Naive thymus-derived CD8-positive, alpha-beta T cell (primary cell): ENCODE results near the gene WDR88. TPM values are rescaled to one million over a fixed set of nuclear protein-coding genes. Genes with fewer than 3 reads are reported as not detected.
"Not testable (repeated sequence)": the region's sequence is repeated elsewhere in the genome, so short reads cannot be mapped to it uniquely, and the experiment has no call there.

Experiments used
- ATAC-seq, 2 donors: fragments of 150-1000 bp; cut with Tn5 transposase in 1 of 2; sonication (Bioruptor Pico), chemical (Tn5 transposase) in 1 of 2; 1 replicate in 1 of 2; 2 replicates in 1 of 2; pipeline ENCODE4 v1.10.0; 2021; ENCODE audit warnings: mild to moderate bottlenecking in 2 of 2, moderate library complexity in 2 of 2
- POLR2A ChIA-PET: fragments of 350-600 bp; sonication (Branson Sonifier 250); formaldehyde crosslinking; loops from one replicate; lab custom pipeline; 2021; ENCODE audit warnings: antibody characterized with exemption; lab: Charles Lee
- DNase-seq, 10 donors: peaks; one replicate each; pipeline versions ENCODE4 v3.0.0 to v3.0.0-alpha.2; 2020 to 2022
- H3K27ac Mint-ChIP-seq, 10 donors: one replicate each; pipeline ENCODE4 v1.8.0; 2020 to 2022; ENCODE audit warnings: mild to moderate bottlenecking in 10 of 10, mixed read lengths in 10 of 10, moderate library complexity in 4 of 10, inconsistent platforms in 1 of 10
- H3K27me3 Mint-ChIP-seq, 5 donors: one replicate each; pipeline ENCODE4 v1.8.0; 2021 to 2022; ENCODE audit warnings: mixed read lengths in 5 of 5
- H3K36me3 Mint-ChIP-seq, 3 donors: one replicate each; pipeline ENCODE4 v1.8.0; 2020 to 2022; ENCODE audit warnings: mixed read lengths in 3 of 3, mild to moderate bottlenecking in 2 of 3, inconsistent platforms in 1 of 3
- H3K4me1 Mint-ChIP-seq, 4 donors: one replicate each; pipeline ENCODE4 v1.8.0; 2021 to 2022; ENCODE audit warnings: mixed read lengths in 4 of 4
- H3K4me3 Mint-ChIP-seq, 10 donors: one replicate each; pipeline ENCODE4 v1.8.0; 2020 to 2022; ENCODE audit warnings: mild to moderate bottlenecking in 10 of 10, mixed read lengths in 10 of 10, moderate library complexity in 6 of 10, inconsistent platforms in 1 of 10
- H3K9me3 Mint-ChIP-seq, 9 donors: one replicate each; pipeline ENCODE4 v1.8.0; 2020 to 2022; ENCODE audit warnings: mixed read lengths in 9 of 9, mild to moderate bottlenecking in 3 of 9, inconsistent platforms in 1 of 9, moderate library complexity in 1 of 9
- polyA plus RNA-seq, 3 donors: library from polyadenylated mRNA; unstranded; fragments of 300-500 nt; fragmentation: Illumina TruSeq; gene quantifications; one replicate each; pipeline ENCODE4 v1.2.3, GENCODE V29; 2021
- total RNA-seq, 8 experiments: library from RNA in 2 of 8; stranded (reverse) in 2 of 8; gene quantifications; one replicate each; pipeline ENCODE4 v1.2.3 and lab custom pipeline; 2021 to 2026

WDR88 gene
- total and polyA plus RNA-seq, 5 experiments from 2014 or later = 0.10 to 0.60 (median 0.20) TPM; not detected in 1

DNA sequence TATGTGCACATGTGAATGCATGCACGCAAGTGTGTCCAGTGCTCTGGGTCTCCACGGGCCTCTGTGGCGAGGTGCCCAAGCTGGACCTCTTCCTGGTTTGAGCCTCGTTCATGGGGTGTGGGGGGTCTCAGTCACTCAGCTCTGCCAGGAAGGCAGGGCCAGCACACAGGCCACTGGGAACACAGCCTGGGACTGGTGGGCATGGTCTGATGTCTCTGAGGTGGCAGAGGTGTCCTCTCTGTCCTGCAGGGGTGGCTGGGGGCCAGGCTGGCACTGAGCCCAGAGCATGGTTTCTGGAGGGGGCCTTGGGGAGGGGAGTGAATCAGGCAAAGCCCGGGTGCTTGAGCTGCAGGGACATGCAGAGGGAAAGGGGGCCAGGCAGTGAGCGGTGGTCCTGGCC, 71.6 kb downstream of the WDR88 start:
- POLR2A ChIA-PET = no interaction called here
- Mint-ChIP-seq H3K36me3 (no peaks in the 10 kb centered on the region), H3K4me1 (peaks cover 0 to 2% (median 0%) of the 10 kb centered on the region in 4 donors), H3K4me3 (no peak overlapping the region), H3K9me3 (no peaks in the 10 kb centered on the region), H3K27me3 (peaks cover 0 to 5% (median 0%) of the 10 kb centered on the region in 5 donors), H3K27ac (no peak overlapping the region)
- DNase-seq (no peak), ATAC-seq (no peak)

DNA sequence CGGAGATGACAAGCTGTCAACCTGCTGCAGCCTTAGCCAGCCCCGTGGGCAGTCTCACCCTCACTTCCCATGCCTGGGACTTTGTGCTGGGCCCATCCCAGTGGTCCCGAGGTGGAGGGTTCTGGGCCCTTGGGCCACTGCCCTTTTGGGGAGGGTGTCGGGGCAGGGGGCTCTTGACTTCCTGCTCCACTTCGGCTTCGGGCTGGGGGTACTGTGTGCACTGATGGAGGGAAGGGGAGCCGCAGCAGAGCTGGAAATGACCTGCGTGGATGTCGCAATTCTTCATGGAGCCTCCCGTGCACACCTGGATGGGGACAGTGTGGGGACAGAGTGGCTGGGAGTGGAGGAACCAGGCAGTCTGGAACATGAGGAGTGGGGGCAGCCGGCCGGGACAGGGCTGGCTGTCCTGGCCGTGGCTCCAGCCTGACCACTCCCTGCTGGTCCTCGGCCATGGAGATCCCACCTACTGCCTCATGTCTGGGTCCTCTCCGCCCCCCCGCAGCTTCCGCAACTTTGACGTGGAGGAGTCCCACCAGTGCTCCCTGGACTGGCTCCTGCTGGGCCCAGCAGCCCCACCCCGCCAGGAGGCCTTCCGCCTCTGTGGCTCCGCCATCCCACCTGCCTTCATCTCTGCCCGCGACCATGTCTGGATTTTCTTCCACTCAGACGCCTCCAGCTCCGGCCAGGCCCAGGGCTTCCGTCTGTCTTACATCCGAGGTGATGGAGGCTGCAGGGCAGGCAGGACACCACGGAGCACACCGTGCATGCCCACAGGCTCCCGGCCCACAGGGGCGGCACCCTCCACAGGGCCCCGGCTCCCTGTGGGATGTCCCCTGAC, 72.4 kb downstream of the WDR88 start:
- no peaks in the 10 kb centered on the region for H3K27me3 Mint-ChIP-seq
- H3K4me1 Mint-ChIP-seq = peaks cover 0 to 2% (median 0%) of the 10 kb centered on the region in 4 donors
- no peak overlapping the region for H3K27ac Mint-ChIP-seq
- POLR2A ChIA-PET = no interaction called here
- H3K4me3 Mint-ChIP-seq = no peak overlapping the region
- no peak for ATAC-seq
- no peaks in the 10 kb centered on the region for H3K9me3 Mint-ChIP-seq
- H3K36me3 Mint-ChIP-seq = no peaks in the 10 kb centered on the region
- no peak for DNase-seq

DNA sequence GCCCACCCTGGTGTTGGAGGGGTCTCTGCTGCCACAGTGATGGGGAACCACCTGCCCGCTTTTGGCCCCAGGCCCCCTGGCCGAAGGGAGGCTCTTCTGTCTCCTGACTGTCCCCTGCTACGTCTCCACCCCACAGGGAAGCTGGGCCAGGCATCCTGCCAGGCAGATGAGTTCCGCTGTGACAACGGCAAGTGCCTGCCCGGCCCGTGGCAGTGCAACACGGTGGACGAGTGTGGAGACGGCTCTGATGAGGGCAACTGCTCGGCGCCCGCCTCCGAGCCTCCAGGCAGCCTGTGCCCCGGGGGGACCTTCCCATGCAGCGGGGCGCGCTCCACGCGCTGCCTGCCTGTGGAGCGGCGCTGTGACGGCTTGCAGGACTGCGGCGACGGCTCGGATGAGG, 73.2 kb downstream of the WDR88 start:
- Mint-ChIP-seq H3K9me3 (no peaks in the 10 kb centered on the region), H3K4me3 (no peak overlapping the region)
- POLR2A ChIA-PET = no interaction called here

DNA sequence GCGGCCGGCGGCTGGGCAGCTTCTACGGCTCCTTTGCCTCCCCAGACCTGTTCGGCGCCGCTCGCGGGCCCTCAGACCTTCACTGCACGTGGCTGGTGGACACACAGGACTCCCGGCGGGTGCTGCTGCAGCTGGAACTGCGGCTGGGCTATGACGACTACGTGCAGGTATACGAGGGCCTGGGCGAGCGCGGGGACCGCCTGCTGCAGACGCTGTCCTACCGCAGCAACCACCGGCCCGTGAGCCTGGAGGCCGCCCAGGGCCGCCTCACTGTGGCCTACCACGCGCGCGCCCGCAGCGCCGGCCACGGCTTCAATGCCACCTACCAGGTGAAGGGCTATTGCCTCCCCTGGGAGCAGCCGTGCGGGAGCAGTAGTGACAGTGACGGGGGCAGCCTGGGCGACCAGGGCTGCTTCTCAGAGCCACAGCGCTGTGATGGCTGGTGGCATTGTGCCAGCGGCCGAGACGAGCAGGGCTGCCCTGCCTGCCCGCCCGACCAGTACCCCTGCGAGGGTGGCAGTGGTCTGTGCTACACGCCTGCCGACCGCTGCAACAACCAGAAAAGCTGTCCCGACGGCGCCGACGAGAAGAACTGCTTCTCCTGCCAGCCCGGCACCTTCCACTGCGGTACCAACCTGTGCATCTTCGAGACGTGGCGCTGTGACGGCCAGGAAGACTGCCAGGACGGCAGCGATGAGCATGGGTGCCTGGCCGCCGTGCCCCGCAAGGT, 73.8 kb downstream of the WDR88 start:
- Mint-ChIP-seq H3K4me3 (no peak overlapping the region), H3K36me3 (no peaks in the 10 kb centered on the region), H3K9me3 (no peaks in the 10 kb centered on the region), H3K4me1 (peaks cover 0 to 2% (median 0%) of the 10 kb centered on the region in 4 donors), H3K27ac (no peak overlapping the region), H3K27me3 (no peaks in the 10 kb centered on the region)
- DNase-seq (peak in 1 of 10 donors; percentile 47), ATAC-seq (no peak)
- POLR2A ChIA-PET = no interaction called here

More for the DNA sequence above, 73.2 kb downstream of the WDR88 start:
- peaks cover 0 to 2% (median 0%) of the 10 kb centered on the region in 4 donors for H3K4me1 Mint-ChIP-seq
- H3K36me3 Mint-ChIP-seq = no peaks in the 10 kb centered on the region
- no peak for ATAC-seq
- peak in 1 of 10 donors; percentile 36 for DNase-seq
- no peaks in the 10 kb centered on the region for H3K27me3 Mint-ChIP-seq
- no peak overlapping the region for H3K27ac Mint-ChIP-seq

DNA sequence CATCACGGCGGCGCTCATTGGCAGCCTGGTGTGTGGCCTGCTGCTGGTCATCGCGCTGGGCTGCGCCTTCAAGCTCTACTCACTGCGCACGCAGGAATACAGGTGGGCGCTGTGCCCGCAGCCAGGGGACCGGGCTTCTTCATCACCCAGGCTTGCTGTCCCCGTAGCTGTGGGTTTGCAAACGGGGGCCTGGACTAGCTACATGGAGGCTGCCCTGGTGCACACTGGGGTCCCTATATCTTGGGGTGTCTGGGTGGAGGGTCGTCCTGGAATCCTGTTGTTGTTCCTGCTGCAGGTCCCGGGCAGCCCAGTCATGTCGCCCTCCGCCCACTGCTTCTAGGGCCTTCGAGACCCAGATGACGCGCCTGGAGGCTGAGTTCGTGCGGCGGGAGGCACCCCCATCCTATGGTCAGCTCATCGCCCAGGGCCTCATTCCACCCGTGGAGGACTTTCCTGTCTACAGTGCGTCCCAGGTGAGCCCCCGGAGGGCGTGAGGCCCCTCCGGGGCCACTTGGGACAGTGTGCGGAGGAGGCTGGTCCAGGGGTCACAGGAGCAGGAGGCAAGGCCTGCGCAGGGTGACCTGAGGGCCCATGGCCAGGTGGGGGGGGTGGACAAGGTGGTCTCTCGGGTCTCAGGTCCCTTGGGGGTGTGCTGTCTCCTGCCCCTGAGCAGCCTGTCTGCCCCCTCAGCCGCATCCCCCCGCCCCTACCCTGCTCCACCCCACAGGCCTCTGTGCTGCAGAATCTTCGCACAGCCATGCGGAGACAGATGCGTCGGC, 74.5 kb downstream of the WDR88 start:
- Mint-ChIP-seq H3K27me3 (no peaks in the 10 kb centered on the region), H3K36me3 (no peaks in the 10 kb centered on the region), H3K27ac (no peak overlapping the region), H3K4me1 (peaks cover 0 to 2% (median 0%) of the 10 kb centered on the region in 4 donors), H3K4me3 (no peak overlapping the region), H3K9me3 (no peaks in the 10 kb centered on the region)
- DNase-seq (no peak), ATAC-seq (no peak)
- POLR2A ChIA-PET = no interaction called here

DNA sequence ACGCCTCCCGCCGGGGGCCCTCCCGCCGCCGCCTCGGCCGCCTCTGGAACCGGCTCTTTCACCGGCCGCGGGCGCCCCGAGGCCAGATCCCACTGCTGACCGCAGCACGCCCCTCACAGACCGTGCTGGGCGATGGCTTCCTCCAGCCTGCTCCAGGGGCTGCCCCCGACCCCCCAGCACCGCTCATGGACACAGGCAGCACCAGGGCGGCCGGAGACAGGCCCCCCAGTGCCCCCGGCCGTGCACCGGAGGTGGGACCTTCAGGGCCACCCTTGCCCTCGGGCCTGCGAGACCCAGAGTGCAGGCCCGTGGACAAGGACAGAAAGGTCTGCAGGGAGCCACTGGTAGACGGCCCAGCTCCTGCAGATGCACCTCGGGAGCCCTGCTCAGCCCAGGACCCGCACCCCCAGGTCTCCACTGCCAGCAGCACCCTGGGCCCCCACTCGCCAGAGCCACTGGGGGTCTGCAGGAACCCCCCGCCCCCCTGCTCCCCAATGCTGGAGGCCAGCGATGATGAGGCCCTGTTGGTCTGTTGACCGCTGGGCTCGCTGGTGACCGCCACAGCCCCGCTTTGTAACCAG, 75.2 kb downstream of the WDR88 start:
- no peak for DNase-seq
- no peaks in the 10 kb centered on the region for H3K9me3 Mint-ChIP-seq
- no peak overlapping the region for H3K27ac Mint-ChIP-seq
- H3K4me1 Mint-ChIP-seq = peaks cover 0 to 2% (median 0%) of the 10 kb centered on the region in 4 donors
- no peaks in the 10 kb centered on the region for H3K27me3 Mint-ChIP-seq
- no peak for ATAC-seq
- POLR2A ChIA-PET = no interaction called here
- H3K36me3 Mint-ChIP-seq = no peaks in the 10 kb centered on the region
- H3K4me3 Mint-ChIP-seq = no peak overlapping the region

DNA sequence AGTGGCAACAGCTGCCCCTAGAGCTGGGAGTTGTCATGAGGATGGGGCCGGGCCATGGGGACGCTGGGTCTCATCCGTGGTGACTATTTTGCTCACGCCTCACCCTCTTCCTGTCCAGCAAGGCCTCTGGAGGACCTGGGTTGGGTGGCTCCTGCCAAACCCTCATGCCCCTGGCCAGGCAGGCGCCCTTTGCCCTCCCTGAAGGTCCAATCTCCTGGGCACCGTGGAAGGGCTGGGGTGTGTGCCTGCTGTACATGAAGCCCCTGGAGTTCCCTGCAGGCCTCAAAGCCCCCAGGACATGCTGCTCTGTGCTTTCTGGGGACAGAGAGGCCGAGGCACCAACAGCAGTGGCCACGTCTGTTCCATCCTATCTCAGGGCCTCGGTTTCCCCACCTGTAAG, 76.0 kb downstream of the WDR88 start:
- peaks cover 0 to 2% (median 0%) of the 10 kb centered on the region in 4 donors for H3K4me1 Mint-ChIP-seq
- H3K27me3 Mint-ChIP-seq = no peaks in the 10 kb centered on the region
- no peak overlapping the region for H3K27ac Mint-ChIP-seq
- no peak for DNase-seq
- H3K4me3 Mint-ChIP-seq = no peak overlapping the region
- H3K9me3 Mint-ChIP-seq = no peaks in the 10 kb centered on the region
- H3K36me3 Mint-ChIP-seq = no peaks in the 10 kb centered on the region
- POLR2A ChIA-PET = no interaction called here
- no peak for ATAC-seq

DNA sequence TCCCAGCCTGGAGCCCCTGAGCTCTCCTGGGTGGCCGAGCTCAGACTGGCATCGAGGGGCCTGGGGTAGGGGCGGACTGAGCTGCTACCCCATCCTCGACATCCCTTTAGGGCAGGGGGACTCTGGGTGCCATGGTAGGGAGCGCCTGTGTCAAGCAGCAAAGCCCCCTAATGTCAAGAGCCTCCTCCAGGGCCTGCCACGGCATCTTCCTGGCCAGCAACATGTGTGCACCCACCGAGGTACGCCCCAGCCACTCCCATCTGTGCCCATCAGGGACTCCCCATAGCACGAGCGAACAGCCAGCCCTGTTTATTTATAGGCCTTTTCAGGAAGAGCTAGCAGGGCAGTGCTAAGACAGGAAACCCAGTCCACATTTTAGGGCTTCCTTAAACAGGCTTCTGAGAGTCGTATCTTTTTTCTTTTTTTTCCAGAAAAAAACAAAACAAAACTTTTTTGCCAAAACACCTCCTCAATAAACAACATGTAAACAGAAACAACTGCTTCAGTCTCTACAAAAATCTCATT, 76.5 kb downstream of the WDR88 start:
- Mint-ChIP-seq H3K27ac (no peak overlapping the region), H3K36me3 (no peaks in the 10 kb centered on the region), H3K27me3 (no peaks in the 10 kb centered on the region), H3K9me3 (no peaks in the 10 kb centered on the region), H3K4me3 (no peak overlapping the region), H3K4me1 (no peaks in the 10 kb centered on the region)
- no peak for ATAC-seq
- POLR2A ChIA-PET = interaction anchor here (1.2 kb wide), 1 partner anchor 277 kb away, joined by 3 read pairs; no protein-coding TSS in a partner anchor
- no peak for DNase-seq

DNA sequence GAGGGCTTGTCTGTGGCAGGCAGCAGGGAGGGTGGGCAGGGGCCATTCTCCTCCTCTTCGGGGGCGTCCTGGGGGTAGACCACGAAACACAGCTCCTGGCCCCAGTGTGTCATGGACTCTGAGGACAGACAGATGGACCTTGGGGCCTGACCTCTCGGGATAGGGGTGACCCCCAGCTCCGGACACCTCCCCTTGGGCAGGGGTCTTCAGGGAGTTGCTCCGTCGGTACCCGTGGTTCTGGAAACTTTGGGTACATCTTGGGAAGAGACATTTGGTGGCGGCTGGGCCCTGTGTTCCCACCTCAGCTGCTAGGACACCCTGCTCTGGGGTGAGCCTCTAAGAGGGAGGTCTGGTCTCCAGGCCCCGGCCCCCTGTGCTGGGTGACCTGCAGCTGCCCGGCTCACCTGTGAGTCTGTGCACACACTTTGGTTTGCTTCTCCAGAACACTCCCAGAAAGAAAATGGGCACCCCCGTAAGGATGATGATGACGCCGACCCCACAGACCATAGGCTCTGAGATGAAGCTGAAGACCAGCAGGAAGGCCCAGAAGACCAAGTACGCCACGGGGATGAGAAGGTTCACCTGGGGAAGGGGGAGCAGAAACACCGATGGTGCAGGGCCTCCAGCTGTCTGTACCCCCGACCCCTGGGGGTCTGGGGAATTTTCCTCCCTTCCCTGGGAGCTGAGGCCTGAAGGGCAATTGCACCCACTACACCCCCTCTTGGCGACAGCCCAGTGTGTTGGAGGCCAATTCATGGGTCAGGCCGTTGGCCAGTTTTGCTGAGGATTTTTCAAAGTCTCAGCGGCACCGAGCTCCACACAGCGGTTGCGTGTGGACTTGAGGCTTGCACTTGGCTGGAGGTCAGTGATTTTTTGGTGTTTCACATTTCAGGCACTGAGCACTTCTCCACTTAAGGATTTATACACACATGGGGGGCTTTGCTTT, 77.3 kb downstream of the WDR88 start:
- H3K27me3 Mint-ChIP-seq = no peaks in the 10 kb centered on the region
- no peaks in the 10 kb centered on the region for H3K36me3 Mint-ChIP-seq
- POLR2A ChIA-PET = interaction anchor here (1.2 kb wide), 1 partner anchor 276 kb away, joined by 3 read pairs; no protein-coding TSS in a partner anchor
- no peak for ATAC-seq
- H3K4me1 Mint-ChIP-seq = no peaks in the 10 kb centered on the region
- no peak overlapping the region for H3K4me3 Mint-ChIP-seq
- no peak overlapping the region for H3K27ac Mint-ChIP-seq
- H3K9me3 Mint-ChIP-seq = no peaks in the 10 kb centered on the region
- DNase-seq = no peak

DNA sequence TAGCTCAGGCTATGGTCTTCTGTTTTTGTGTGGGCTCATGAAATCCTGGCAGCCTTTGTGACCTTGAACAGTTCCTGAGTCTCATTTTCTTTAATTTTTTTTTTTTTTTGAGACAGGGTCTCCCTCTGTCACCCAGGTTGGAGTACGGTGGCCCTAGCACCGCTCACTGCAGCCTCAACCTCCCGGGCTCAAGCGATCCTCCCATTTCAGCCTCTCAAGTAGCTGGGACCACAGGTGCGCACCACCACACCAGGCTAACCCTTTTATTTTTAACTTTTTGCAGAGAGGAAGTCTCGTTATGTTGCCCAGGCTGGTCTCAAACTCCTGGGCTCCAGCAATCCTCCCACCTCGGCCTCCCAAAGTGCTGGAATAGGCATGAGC, 77.9 kb downstream of the WDR88 start:
- ATAC-seq = not testable (repeated sequence)

DNA sequence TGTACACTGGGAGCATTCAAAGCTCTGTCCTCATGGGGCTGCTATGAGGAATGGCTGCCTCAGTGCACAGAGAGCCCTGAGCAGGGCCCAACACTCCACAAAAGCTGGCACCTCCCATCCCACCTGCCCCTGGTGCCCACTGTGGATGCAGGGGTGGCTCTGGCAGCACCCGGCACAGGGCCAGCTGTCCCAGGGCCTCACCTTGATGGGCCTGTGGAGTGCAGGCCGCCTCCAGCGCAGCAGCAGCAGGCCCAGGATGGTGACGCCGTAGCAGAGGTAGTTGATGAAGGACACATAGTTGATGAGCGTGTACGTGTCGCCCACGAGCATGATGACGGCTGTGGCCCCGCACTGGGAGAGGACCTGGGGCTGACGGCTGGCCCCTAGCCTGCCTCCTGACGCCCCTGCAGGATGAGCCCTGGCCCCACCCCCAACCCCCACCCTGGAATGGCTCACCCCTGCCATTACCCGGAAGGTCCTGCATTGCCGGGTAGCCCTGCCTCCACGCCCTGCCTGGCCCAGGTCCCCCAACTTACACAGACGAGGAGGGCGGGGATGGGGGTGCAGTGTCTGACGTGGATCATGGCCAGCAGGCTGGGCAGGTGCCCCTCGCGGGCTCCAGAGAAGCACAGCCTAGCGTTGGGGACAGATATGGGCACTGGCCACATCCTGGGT, 78.5 kb downstream of the WDR88 start:
- H3K27ac Mint-ChIP-seq = no peak overlapping the region
- POLR2A ChIA-PET = no interaction called here
- no peaks in the 10 kb centered on the region for H3K27me3 Mint-ChIP-seq
- H3K4me3 Mint-ChIP-seq = no peak overlapping the region
- ATAC-seq = no peak
- H3K4me1 Mint-ChIP-seq = no peaks in the 10 kb centered on the region
- H3K9me3 Mint-ChIP-seq = no peaks in the 10 kb centered on the region
- DNase-seq = no peak
- no peaks in the 10 kb centered on the region for H3K36me3 Mint-ChIP-seq

More for the DNA sequence above, 77.9 kb downstream of the WDR88 start:
- H3K4me1 Mint-ChIP-seq, H3K27me3 Mint-ChIP-seq, DNase-seq, POLR2A ChIA-PET, H3K36me3 Mint-ChIP-seq, H3K27ac Mint-ChIP-seq, H3K9me3 Mint-ChIP-seq, H3K4me3 Mint-ChIP-seq: not testable (repeated sequence)
